ENCODE results near the gene SLC36A1. TPM values are rescaled to one million over a fixed set of nuclear protein-coding genes. Genes with fewer than 3 reads are reported as not detected.

Gene SLC36A1
- total RNA-seq, 1 experiment from 2014 or later, result 7.4 TPM

DNA sequence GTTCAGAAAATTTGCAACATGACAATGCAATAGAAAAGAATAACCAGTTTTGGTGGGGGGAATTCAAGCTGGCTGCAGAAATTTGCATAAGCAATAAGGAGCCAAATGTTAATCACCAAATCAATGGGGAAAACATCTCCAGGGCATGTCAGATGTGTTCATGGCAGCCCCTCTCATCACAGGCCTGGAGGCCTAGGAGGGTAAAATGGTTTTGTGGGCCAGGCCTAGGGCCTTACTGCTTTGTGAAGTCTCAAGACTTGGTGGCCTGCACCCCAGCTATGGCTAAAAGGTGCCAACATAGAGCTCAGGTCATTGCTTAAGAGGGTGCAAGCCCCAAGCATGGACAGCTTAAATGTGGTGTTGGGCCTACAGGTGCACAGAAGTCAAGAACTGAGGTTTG, 29.7 kb upstream of the SLC36A1 start:
- Histone ChIP-seq H3K4me2 (ENCODE audit: low read length) (no peak overlapping the region), H2AFZ (ENCODE audit: low read depth, low read length, poor library complexity, severe bottlenecking) (no peak overlapping the region), H3K9ac (ENCODE audit: low read length) (no peak overlapping the region), H3K9me2 (ENCODE audit: insufficient read depth) (no peaks in the 10 kb centered on the region), H3K9me3 (ENCODE audit: control insufficient read depth in 1 of 2, insufficient read depth in 1 of 2, low read depth in 1 of 2, low read length in 2 of 2) (no peaks in the 10 kb centered on the region; a peak in 1 of 4 replicates), H3K4me1 (ENCODE audit: control insufficient read depth in 1 of 2, insufficient read depth in 2 of 2, low read length in 2 of 2) (no peaks in the 10 kb centered on the region), H3K27ac (ENCODE audit: low read depth, low read length) (no peak overlapping the region), H3K27me3 (ENCODE audit: insufficient read depth, low read length) (no peaks in the 10 kb centered on the region), H3K4me3 (replicated peaks in 1 of 2; ENCODE audit: low read depth in 1 of 2, low read length in 2 of 2) (no peak overlapping the region), H3K36me3 (ENCODE audit: control insufficient read depth in 1 of 2, insufficient read depth in 2 of 2, low read length in 2 of 2) (no peaks in the 10 kb centered on the region), H3K79me2 (ENCODE audit: insufficient read depth, low read length) (no peaks in the 10 kb centered on the region), H4K20me1 (ENCODE audit: insufficient read depth) (no peaks in the 10 kb centered on the region)
- BruUV-seq (replicated peaks), result no TSS peak
- RAD21 ChIA-PET (ENCODE audit: low non-redundant PET in 1 of 2, low total read pairs in 2 of 2, uncharacterized antibody in 2 of 2, unreplicated experiment in 2 of 2), result no interaction called here
- intact Hi-C loops (cut with micrococcal nuclease), result no loop called here
- POLR2A ChIA-PET, result no interaction called here
- TF ChIP-seq CEBPB (IDR thresholded peaks at IDR 0.05; ENCODE audit: low read depth) (no peak), MAX (IDR thresholded peaks at IDR 0.05) (no peak), RAD21 (IDR thresholded peaks at IDR 0.05; ENCODE audit: low read depth) (no peak), CBX3 (IDR thresholded peaks at IDR 0.05; ENCODE audit: low read depth) (peak; percentile 43; the same call in 1 of the 2 replicates), ZNF274 (IDR thresholded peaks at IDR 0.05; ENCODE audit: low read depth, low read length) (no peak), SIN3A (IDR thresholded peaks at IDR 0.05; ENCODE audit: low read depth) (no peak)
- ATAC-seq (no peak), DNase-seq (ENCODE audit: low read depth, low spot score) (no peak)
- CTCF ChIA-PET, result no interaction called here

DNA sequence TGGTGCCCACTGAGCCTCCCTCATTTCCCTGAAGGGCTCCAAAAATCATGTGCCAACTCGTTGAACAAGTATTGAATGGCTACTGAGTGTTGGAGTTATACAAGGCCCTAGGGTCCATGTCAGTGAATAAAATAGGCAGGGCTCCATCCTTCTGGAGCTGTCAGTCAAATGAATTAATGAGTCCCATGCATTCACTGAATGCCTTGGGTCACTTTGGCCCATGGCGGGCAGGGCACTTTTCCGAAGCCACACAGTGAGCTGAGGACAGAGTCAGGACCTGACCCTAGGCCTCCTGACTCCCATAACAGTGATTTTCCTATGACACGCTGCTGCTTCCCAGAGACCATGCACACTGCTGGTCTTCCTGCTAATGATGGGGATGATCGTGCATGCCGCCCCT, 27.3 kb upstream of the SLC36A1 start:
- no peaks in the 10 kb centered on the region; a peak in 1 of 4 replicates for H3K9me3 ChIP-seq (ENCODE audit: control insufficient read depth in 1 of 2, insufficient read depth in 1 of 2, low read depth in 1 of 2, low read length in 2 of 2)
- intact Hi-C loops (cut with micrococcal nuclease), result no loop called here
- H3K79me2 ChIP-seq (ENCODE audit: insufficient read depth, low read length), result no peaks in the 10 kb centered on the region
- H3K27ac ChIP-seq (ENCODE audit: low read depth, low read length), result no peak overlapping the region
- TF ChIP-seq REST (IDR thresholded peaks at IDR 0.05; ENCODE audit: low read depth), result no peak
- no peak for TF ChIP-seq CEBPB (IDR thresholded peaks at IDR 0.05; ENCODE audit: low read depth)
- no peak for TF ChIP-seq CBX3 (IDR thresholded peaks at IDR 0.05; ENCODE audit: low read depth)
- TF ChIP-seq, protein P1, sequence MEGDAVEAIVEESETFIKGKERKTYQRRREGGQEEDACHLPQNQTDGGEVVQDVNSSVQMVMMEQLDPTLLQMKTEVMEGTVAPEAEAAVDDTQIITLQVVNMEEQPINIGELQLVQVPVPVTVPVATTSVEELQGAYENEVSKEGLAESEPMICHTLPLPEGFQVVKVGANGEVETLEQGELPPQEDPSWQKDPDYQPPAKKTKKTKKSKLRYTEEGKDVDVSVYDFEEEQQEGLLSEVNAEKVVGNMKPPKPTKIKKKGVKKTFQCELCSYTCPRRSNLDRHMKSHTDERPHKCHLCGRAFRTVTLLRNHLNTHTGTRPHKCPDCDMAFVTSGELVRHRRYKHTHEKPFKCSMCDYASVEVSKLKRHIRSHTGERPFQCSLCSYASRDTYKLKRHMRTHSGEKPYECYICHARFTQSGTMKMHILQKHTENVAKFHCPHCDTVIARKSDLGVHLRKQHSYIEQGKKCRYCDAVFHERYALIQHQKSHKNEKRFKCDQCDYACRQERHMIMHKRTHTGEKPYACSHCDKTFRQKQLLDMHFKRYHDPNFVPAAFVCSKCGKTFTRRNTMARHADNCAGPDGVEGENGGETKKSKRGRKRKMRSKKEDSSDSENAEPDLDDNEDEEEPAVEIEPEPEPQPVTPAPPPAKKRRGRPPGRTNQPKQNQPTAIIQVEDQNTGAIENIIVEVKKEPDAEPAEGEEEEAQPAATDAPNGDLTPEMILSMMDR (IDR thresholded peaks at IDR 0.05 in 2 of 3, conservative IDR thresholded peaks at IDR 0.05 in 1 of 3; ENCODE audit: borderline replicate concordance in 1 of 3, insufficient read depth in 1 of 3, low read depth in 2 of 3, low read length in 2 of 3), result no peak
- no peak for TF ChIP-seq EGR1 (IDR thresholded peaks at IDR 0.05; ENCODE audit: low read depth)
- TF ChIP-seq YY1 (IDR thresholded peaks at IDR 0.05; ENCODE audit: extremely low read depth, insufficient replicate concordance, low read depth, low read length), result no peak
- TF ChIP-seq JUND (IDR thresholded peaks at IDR 0.05), result no peak
- TF ChIP-seq EZH2phosphoT487 (IDR thresholded peaks at IDR 0.05; ENCODE audit: borderline replicate concordance), result no peak
- TF ChIP-seq TCF7L2 (IDR thresholded peaks at IDR 0.05; ENCODE audit: borderline replicate concordance, extremely low read depth, insufficient read depth, insufficient read length), result no peak
- TF ChIP-seq MAX (IDR thresholded peaks at IDR 0.05), result no peak
- no peak for TF ChIP-seq POLR2AphosphoS5 (IDR thresholded peaks at IDR 0.05; ENCODE audit: low read depth, low read length)
- TF ChIP-seq FOSL1 (IDR thresholded peaks at IDR 0.05; ENCODE audit: low read depth), result no peak
- TF ChIP-seq SIN3A (IDR thresholded peaks at IDR 0.05; ENCODE audit: low read depth), result no peak
- peaks cover 3% of the 10 kb centered on the region; the same call in 1 of the 2 replicates for H3K27me3 ChIP-seq (ENCODE audit: insufficient read depth, low read length)
- ATAC-seq (no peak), DNase-seq (ENCODE audit: low read depth, low spot score) (no peak)
- BruUV-seq (replicated peaks), result no TSS peak
- H3K4me1 ChIP-seq (ENCODE audit: control insufficient read depth in 1 of 2, insufficient read depth in 2 of 2, low read length in 2 of 2), result no peaks in the 10 kb centered on the region
- ChIA-PET CTCF (no interaction called here), POLR2A (no interaction called here), RAD21 (ENCODE audit: low non-redundant PET in 1 of 2, low total read pairs in 2 of 2, uncharacterized antibody in 2 of 2, unreplicated experiment in 2 of 2) (no interaction called here)
- no peaks in the 10 kb centered on the region for H3K36me3 ChIP-seq (ENCODE audit: control insufficient read depth in 1 of 2, insufficient read depth in 2 of 2, low read length in 2 of 2)
- H4K20me1 ChIP-seq (ENCODE audit: insufficient read depth), result no peaks in the 10 kb centered on the region
- no peak overlapping the region for H3K9ac ChIP-seq (ENCODE audit: low read length)
- no peaks in the 10 kb centered on the region; the same call in 1 of the 2 replicates for H3K9me2 ChIP-seq (ENCODE audit: insufficient read depth)
- H3K4me3 ChIP-seq (replicated peaks in 1 of 2; ENCODE audit: low read depth in 1 of 2, low read length in 2 of 2), result no peak overlapping the region
- no peak overlapping the region for H3K4me2 ChIP-seq (ENCODE audit: low read length)
- H2AFZ ChIP-seq (ENCODE audit: low read depth, low read length, poor library complexity, severe bottlenecking), result no peak overlapping the region

All from HCT116 (cell line).